GM21723 (cell line): ENCODE results near the gene LINGO3.
"Not testable (repeated sequence)": the region's sequence is repeated elsewhere in the genome, so short reads cannot be mapped to it uniquely, and the experiment has no call there.

ENCODE experiments used
- ATAC-seq: cut with Tn5 transposase; IDR thresholded peaks from one replicate; pipeline ENCODE4 v1.9.1; 2021; ENCODE audit warnings: mild to moderate bottlenecking, moderate library complexity; ENCODE audit not compliant: unreplicated experiment

LINGO3 gene

DNA sequence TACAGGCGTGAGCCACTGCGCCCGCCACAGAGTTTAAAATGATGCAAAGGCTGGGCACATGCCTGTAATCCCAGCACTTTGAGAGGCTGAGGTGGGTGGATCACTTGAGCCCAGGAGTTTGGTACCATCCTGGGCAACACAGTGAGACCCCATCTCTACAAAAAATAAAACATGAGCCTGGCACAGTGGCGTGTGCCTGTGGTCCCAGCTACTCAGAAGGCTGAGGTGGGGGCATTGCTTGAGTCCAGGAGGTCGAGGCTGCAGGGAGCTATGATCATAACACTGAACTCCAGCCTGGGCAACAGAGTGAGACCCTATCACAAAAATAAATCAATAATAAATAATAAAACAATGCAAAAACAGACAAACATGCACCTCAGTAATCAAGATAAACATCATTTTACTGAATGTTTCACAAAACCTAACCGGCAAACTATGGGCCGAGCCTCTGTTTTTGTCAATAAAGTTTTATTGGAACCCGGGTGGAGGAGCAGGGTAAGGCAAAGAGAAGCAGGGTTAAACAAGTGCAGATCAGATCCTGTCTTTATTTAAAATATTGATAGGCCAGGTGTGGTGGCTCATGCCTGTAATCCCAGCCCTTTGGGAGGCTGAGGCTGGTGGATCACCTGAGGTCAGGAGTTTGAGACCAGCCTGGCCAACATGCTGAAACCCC is 24.0 kb downstream of the LINGO3 start:
- ATAC-seq: no peak

DNA sequence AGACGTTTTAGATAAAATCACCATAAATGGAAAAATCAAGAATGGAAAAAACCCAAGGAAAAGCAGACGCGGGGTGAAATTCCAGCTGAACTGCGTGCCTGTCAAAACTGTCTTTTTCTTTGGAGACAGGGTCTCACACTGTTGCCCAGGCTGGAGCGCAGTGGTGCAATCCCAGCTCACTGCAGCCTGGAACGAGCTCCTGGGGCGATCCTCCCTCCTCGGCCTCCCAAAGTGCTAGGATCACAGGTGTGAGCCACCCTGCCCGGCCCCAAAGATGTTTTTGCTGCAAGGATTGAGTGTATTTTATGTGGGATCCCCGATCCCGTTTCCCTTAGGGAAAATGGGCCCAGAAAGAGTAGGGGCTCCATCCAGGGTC is 25.1 kb downstream of the LINGO3 start:
- no peak for ATAC-seq

DNA sequence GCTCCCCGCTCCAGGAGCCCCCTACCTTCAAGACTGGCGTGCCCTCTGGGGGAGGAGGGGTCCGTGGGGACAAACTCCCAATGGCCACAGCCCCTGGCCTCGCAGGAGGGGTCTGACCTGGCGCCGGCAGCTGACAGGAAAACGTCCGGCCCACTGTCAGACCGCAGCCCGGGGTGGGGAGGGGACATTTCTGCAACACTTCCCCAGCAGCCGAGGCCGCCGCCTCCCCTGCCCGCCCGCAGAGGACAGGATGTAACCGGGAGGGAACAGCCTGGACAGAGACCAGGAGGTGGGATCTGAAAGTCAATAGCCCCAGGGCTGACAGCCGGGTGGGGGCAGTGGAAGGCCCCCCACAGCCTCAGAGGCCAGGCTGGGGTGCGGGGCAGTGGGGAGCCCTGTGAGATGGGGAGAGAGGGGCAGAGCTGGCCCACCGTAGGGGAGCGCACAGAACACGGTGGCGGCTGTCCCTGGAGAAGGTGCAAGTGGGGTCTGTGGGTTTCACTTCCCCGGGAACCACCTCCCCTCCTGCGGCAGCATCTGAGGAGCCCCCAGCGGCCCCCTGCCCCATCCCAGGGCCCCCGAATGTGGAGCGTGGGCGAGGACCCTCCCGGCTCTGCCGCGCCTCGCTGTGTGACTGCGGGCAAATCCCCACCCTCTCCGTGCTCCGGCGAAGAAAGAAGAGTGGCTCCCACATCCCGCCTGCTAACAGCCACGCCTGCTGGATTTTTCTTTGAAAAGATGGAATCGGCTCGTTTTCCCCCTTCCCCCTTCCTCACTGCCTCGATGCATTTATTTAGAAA is 25.7 kb downstream of the LINGO3 start, which contains the start of gene PEAK3:
Gene PEAK3, minus strand, starts transcription at position 114 of the 800 bp plus-strand sequence. CDS start 1,244 bp downstream, outside the sequence.
- no peak for ATAC-seq

DNA sequence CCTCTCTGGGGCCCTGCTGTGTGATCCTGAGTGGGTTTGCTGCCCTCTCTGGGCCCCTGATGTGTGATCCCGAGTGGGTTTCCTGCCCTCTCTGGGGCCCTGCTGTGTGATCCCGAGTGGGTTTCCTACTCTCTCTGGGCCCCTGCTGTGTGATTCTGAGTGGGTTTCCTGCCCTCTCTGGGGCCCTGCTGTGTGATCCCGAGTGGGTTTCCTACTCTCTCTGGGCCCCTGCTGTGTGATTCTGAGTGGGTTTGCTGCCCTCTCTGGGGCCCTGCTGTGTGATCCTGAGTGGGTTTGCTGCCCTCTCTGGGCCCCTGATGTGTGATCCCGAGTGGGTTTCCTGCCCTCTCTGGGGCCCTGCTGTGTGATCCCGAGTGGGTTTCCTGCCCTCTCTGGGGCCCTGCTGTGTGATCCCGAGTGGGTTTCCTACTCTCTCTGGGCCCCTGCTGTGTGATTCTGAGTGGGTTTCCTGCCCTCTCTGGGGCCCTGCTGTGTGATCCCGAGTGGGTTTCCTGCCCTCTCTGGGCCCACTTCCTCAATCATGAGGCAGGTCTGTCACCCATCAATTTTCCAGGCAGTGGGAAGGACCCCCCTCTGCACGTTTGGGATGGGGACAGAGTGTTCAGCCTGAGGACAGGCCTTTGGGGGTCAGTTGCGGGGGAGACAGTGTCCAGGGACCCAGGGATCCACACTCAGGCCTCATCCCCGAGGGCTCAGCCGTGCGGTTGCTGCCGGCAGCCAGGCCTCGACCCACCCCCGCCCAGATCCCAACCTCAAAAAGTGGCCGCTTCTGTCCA is 26.5 kb downstream of the LINGO3 start:
- not testable (repeated sequence) for ATAC-seq

DNA sequence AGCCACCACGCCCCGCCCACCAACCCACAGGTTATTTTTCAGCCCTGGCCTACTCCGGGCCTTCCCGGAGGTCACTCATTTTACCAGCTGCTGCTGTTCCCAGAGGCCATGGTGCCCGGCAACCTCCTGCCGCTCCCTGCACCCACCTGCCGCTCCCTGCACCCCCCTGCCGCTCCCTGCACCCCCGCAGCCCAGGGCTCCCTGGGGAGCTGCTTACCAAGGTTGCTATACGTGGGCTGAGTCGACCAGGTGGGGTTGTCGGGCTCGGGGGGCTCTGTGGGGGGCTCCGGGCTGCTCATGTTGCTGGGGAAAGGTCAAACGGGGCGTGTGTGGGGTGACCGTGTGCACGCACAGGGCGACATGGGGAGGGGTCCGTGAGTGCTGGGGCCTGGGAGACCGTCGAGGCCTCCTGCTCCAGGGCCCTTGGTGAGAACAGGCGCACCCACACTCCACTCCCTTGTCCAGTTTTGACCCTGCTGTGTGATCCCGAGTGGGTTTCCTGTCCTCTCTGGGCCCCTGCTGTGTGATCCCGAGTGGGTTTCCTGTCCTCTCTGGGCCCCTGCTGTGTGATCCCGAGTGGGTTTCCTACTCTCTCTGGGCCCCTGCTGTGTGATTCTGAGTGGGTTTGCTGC is 27.2 kb downstream of the LINGO3 start:
- no peak for ATAC-seq

DNA sequence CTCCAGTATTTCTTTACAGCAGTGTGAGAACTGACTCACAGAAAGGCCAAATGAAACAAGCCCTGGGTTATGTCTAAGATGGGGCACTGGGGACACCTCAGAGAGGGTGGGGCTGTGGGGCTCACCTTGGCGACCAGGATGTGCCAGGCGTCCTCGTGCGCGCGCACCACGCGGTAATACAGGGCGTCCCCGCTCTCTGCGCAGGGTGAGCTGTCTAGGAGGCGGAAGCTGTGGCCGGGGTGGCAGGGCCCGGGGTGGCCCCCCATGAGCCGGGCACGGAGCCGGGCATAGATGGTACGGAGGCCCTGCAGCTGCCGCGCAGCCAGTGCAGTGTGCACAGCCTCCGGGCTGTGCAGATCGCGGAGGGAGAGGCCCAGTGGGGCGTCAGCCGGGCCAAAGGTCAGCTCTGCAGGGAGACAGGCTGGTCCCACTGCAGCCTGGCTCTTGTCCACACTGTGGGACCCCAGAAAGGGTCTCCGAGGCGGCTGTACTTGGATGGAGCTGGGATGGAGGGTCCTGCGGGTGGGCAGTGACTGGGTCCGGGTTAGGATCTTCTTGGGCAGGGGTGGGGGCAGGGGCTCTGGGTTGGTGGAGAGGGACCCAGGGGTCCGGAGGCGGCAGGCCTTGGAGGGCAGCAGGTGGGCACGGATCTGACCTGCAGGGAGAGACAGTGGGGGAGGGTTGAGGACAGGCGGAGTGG is 29.3 kb downstream of the LINGO3 start:
- ATAC-seq: no peak

DNA sequence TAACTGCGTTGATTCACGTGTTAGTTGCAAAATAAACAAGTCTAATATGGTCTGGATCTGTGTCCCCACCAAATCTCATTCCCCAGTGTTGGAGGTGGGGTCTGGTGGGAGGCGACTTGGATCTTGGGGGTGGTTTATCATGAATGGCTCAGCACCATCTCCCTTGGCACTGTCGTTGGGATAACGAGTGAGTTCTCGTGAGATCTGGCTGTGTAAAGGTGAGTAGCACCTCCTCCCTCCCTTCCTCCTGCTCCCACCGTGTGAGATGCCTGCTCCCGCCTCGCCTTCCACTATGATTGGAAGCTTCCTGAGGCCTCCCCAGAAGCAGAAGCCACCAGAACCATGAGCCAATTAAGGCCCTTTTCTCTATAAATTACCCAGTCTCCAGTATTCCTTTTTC is 30.8 kb downstream of the LINGO3 start:
- ATAC-seq: no peak

DNA sequence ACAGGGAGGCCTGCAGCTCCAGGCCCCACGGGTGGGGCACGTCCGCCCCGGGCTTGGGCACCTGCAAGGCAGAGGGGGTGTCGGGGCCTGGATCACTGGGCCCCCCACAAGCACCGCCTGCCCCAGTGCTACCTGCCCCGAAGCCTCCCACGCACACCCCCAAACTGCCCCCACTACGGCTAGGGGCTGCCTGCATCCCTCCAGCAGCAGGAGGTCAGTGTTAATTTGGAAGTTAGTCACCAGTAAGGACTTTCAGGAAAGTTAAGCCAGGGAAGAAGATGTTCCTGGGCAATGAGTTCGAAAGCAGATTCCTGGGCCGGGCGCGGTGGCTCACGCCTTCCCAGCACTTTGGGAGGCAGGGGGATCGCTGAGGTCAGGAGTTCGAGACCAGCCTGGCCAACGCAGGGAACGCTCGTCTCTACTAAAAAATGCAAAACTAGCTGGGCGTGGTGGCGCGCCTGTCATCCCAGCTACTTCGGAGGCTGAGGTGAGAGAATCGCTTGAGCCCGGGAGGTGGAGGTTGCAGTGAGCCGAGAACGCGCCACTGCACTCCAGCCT is 31.4 kb downstream of the LINGO3 start:
- no peak for ATAC-seq

DNA sequence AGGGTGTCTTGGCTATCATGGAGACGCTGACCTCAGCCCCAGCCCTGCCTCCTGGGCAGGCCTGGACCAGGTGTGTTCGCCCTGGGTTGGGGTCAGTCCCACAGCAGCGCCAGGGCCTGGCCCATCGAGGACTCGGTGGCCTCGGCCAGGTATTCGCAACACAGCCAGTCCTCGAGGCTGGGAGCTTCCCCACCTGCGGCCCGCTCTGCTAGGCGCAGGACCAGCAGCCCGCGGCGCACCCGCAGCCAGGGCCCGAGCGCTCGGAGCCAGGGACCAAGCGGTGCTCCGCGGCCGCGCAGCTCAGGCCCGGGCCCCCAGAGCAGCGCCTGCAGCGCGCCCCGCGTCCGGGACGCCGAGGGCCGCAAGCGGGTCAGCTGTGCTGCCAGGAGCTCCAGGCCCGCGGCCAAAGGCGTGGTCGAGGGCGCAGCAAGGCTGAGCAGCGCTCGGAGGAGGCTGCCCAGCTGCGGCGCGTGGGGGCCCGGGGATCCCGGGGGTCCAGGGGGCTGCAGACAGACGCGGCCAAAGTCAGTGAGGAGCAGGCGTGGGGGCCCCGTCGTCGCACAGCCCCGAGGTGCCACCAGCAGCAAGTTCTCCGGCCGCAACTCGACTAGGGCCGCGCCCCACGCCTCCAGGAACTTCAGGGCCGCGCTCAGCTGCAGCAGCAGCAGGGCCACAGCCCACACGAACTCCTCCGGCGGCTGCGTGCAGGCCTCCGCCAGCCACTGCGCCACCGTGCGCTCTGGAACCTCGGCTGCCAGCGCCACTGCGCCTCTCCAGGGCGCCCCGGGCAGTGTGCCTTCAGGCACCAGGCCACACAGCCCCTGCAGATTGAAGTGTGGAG is 32.1 kb downstream of the LINGO3 start:
- ATAC-seq: no peak

DNA sequence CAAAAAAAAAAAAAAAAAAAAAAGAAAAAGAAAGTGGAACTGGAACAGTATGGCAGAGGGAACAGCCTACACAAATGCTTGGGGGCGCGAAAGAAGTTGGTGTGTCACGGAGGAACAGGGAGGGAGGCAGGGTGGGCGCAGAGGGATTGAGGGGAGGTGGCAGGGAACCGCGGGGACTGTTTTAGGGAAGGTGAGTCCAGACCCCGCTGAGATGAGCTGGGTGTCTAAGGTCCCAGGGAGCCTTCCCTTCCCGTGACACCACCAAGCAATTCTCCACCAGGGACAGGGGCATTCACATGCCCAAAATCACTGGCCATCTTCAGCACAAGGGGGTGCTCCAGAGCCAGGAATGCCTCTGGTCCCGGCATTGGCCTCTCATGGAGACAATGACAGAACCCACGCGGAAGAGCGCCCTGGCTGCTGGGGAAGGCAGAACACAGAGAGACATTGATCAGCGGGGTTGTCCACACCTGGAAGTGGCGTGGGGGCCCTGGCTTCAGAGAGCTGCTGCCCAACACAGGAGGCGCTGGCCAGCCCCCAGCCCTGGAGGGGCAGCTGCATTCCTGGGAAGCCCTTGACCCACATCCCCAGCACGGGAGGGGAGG is 32.9 kb downstream of the LINGO3 start:
- no peak for ATAC-seq

DNA sequence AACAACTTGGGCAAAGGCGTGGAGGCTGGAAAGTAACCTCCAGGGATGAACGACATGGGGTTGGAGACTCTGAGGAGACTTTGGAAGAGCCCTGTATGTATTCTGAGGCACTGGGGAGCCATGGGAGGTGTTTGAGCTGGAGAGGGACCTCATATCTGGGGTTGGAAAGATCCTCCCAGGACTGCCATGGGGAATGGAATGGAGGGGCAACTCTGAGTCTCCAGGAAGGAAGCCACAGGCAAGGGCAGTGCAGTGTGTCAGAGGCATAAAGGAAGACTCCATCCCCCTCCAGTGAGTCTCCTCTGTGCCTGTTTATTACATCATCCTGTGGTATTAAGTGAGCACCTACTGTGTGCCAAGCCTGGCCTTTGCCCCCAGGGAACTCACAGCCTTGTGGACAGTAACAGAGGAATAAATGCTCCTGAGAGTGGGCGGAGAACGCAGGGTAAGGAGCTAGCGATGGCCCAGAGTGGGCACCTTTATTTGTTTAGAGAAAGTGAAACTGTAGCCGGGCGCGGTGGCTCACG is 33.7 kb downstream of the LINGO3 start:
- no peak for ATAC-seq

DNA sequence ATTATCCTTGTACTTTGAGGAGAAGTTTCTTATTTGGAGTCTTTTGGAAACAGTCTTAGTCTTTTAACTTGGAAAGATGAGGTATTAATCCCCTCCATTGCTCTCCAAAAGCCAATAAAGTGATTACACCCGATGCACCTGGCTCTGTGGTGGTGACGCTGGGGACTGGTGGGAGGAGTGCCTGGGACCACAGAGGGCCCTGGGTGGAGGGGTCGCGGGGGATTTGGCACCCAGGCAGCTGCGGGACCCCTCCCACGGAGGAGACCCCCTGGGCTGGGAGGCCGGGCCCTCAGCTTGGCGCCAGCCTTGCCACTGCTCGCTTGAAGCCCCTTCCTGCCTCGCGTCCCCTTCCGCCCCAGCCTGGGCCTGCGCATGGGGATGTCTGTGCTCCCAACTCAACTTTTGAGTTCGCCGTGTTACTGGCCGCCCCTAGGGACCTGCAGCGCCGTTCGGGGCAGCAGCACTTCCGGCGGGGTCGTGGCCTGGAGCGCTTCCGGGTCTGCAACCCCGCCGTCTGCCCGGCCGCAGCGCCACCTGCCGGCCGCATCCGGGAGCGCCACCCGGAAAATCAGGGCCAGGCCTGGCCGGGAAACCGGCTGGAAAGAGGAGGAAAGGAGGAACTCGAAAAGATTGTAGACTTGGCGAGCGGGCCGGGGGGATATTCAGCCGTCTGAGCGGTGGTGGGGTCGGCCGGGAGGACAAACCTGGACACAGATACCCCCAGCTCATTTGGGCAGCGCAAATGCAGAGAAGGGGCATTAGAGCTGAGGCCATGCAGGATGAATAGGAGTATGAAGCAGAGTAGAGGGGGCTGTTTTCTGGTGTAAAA is 34.4 kb downstream of the LINGO3 start:
- peak; percentile 34 for ATAC-seq

DNA sequence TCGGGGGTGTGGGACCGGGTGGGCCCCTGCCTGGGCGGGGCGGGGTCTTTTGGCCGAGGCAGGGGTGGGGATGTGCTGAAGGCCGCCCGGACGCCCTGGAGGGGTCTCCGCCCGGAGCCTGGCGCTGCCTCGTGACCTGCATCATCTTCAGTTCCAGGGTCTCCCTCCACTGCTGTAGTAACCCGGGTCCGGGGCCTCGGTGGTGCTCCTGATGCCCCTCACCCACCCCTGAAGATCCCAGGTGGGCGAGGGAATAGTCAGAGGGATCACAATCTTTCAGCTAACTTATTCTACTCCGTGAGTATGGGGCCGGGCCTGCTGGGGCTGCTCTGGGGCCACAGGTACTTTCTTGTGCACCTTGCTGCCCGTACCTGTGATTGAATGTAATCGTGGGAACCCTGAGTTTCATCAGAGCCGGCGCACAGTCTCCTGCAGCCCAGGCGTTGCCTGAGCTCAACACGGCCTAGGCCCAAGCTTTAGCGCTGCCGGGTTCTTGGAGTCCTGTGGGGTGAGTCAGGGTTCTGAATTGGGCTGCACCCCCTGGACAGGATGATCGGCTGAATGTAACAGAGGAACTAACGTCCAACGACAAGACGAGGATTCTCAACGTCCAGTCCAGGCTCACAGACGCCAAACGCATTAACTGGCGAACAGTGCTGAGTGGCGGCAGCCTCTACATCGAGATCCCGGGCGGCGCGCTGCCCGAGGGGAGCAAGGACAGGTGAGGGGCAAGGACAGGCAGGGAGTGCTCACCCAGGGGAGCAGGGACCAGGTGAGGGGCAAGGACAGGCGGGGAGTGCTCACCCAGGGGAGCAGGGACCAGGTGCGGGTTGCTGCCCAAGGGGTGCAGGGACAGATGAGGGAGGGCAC is 36.5 kb downstream of the LINGO3 start:
- ATAC-seq: no peak

DNA sequence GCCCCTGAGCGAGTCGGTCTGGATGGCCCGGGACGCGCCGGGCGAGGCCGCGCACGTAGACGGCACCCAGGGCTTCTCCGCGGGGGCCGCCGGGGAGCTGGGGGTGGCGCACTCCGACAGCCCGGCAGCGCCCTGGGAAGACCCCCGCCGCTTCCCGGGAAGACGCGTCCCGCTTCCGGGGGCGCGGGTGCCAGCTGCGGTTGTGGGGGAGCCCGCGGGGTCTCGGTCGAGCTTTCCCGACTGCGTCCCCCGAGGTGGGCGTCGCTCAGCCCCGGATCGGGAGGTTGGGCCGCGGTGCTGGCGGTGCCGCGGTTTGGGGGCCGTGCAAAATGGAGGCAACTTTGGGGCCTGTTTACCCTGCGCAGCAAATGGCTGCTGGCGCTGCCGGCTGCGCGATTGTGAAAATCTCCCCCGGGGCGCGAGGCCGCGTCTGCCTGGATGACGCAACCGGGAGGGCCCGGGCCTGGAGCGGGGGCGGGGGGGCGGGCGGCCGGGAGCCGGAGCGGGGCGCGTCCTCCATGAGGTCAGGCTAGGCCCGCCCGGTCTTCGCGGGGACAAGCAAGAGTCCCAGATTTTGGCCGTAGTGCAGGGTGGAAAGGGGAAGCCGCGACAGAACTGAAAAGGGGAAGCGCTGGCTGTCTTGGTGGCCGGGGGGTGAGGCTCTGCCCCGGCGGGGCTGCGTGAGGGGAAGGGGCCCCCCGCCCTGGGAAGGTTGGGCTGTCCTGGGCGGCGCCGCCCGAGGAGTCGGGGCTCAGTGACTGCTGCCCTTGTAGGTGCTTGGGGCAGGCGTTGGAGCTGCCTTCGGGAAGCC is 37.3 kb downstream of the LINGO3 start:
- no peak for ATAC-seq

DNA sequence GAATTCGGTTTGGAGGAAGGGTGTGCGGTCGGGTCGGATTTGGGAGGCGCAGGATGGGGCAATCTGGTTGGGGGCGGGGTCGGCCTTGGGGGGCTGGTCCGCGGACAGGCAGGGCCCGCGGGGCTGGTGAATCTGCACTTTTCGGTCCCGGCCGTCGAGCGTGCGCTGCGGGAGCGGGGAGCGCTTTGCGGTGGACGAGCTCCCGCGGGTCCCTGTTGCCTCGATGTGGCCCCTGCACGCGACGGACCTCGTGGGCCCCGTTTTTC is 37.9 kb downstream of the LINGO3 start:
- no peak for ATAC-seq
